K562 treated with DMSO at 1 percent for 24 hours (cell line): ENCODE measurements around the gene SDK2. TPM values are rescaled to one million over a fixed set of nuclear protein-coding genes. Genes with fewer than 3 reads are reported as not detected.

Experiments used
- total RNA-seq: library from RNA; unstranded; fragments of 300-600 nt; gene quantifications from 2 replicates; pipeline ENCODE4 v1.2.3, GENCODE V29; 2022; ENCODE audit warnings: low read depth; ENCODE audit not compliant: insufficient read depth

Gene SDK2
- 0.81 and 1.2 TPM in 2 replicates for total RNA-seq

GRCh38 chr17:73644145-73645049 lies at the start of gene SDK2:
TSS of gene SDK2 (minus strand) at chr17:73644445. CDS start at chr17:73644088, 357 bp downstream.

GRCh38 chr17:73311781-73312641 lies 332.2 kb downstream of the SDK2 start, which contains the start of gene CDC42EP4:
TSS of gene CDC42EP4 (minus strand) at chr17:73312001. CDS start at chr17:73286500, 25,501 bp downstream.

